Kidney (tissue), 14 donors: ENCODE data around the gene PAPOLB. TPM values are rescaled to one million over a fixed set of nuclear protein-coding genes. Genes with fewer than 3 reads are reported as not detected.
A peak's percentile ranks its signal among the peaks of the same experiment; 100 is the strongest.

ENCODE experiments used
- DNase-seq, 5 donors: peaks; one replicate each; pipeline ENCODE4 v3.0.0-alpha.2; 2013 to 2020
- FAIRE-seq: peaks from 2 replicates; lab custom pipeline; 2012; peaks lifted over from hg19 to GRCh38; lab: Jason Lieb, UNC
- H3K27ac ChIP-seq, 2 donors: one replicate each; pipeline ENCODE4 v1.7.0; 2013; ENCODE audit warnings: low read depth in 2 of 2, low read length in 2 of 2, inconsistent platforms in 1 of 2
- H3K27me3 ChIP-seq: one replicate; pipeline ENCODE4 v1.7.1; 2013; ENCODE audit warnings: low read length, inconsistent platforms; ENCODE audit not compliant: control insufficient read depth, insufficient read depth
- H3K36me3 ChIP-seq, 3 donors: one replicate each; pipeline versions ENCODE4 v1.7.0 to v1.7.1; 2013; ENCODE audit warnings: low read length in 3 of 3, control low read depth in 1 of 3, inconsistent platforms in 1 of 3; ENCODE audit not compliant: insufficient read depth in 3 of 3, control insufficient read depth in 2 of 3
- H3K4me1 ChIP-seq, 3 donors: one replicate each; pipeline versions ENCODE4 v1.7.0 to v1.7.1; 2013; ENCODE audit warnings: low read length in 3 of 3, inconsistent platforms in 1 of 3, low read depth in 1 of 3; ENCODE audit not compliant: control insufficient read depth in 2 of 3, insufficient read depth in 2 of 3
- H3K4me3 ChIP-seq, 3 donors: one replicate each; pipeline versions ENCODE4 v1.7.0 to v1.8.1; 2013; ENCODE audit warnings: low read length in 3 of 3, control low read depth in 1 of 3, inconsistent platforms in 1 of 3
- H3K9ac ChIP-seq, 3 donors: one replicate each; pipeline versions ENCODE4 v1.7.0 to v1.7.1; 2013; ENCODE audit warnings: low read length in 3 of 3, control low read depth in 1 of 3, inconsistent platforms in 1 of 3
- H3K9me3 ChIP-seq, 3 donors: one replicate each; pipeline versions ENCODE4 v1.7.0 to v1.7.1; 2013; ENCODE audit warnings: low read length in 3 of 3, control low read depth in 1 of 3, inconsistent platforms in 1 of 3; ENCODE audit not compliant: control insufficient read depth in 2 of 3, insufficient read depth in 1 of 3
- intact Hi-C: fragments of 100-400 bp; cut with DNase I; formaldehyde crosslinking; loops from one replicate; pipeline ENCODE4 v1.11.1; 2022
- polyA plus RNA-seq: library from polyadenylated mRNA; stranded (reverse); fragments of 350-450 nt; fragmentation: Illumina TruSeq; extraction: RNeasy Lipid Tissue Mini Kit (QIAGEN cat#74804); gene quantifications from one replicate; pipeline ENCODE4 v1.2.3, GENCODE V29; 2014; ENCODE audit warnings: low read depth, low replicate concordance; ENCODE audit not compliant: insufficient read depth
- total RNA-seq: library from RNA; stranded (reverse); fragmentation: NEBNext Ultra II Directional; extraction: Animal tissue kit (Norgen Biotek cat#: 25700); gene quantifications from one replicate; pipeline ENCODE4 v1.2.1, GENCODE V29; 2021
- TF ChIP-seq, protein P1 (sequence below): IDR thresholded peaks from 3 replicates; pipeline ENCODE4 v1.5.1; 2012; ENCODE audit warnings: mild to moderate bottlenecking, moderate library complexity, borderline replicate concordance; ENCODE audit not compliant: insufficient read depth; ENCODE audit errors: extremely low read depth
- donor health status: control.
- donor health status: control.
- donor health status: control.
- donor health status: control.
- donor health status: control.
- donor health status: DM: yes; HTN: yes; CAD: no.
- donor health status: Normal renal cell carcinoma (clear cell type).

Gene PAPOLB
- total and polyA plus RNA-seq, 2 donors from 2014 or later = 0.06 TPM; not detected in 1

DNA sequence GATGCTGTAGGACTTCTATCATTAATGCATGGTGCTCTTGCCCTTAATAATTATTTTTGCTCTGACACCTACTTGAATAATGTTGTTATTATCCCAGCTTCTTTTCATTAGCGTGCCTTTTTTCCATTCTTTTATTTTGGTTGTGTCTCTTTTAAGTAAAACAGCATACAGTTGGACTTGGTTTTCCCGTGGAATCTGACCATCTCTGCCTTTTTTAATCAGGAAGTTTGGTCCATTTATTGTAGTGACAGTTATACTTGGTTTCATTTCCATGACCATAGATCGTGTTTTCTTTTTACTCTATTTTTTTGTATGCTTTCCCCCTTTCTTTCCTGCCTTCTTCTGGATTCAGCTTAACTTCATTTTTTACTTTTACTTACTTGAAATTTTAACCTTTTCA lies 4.6 kb downstream of the PAPOLB start:
- TF ChIP-seq, protein P1, sequence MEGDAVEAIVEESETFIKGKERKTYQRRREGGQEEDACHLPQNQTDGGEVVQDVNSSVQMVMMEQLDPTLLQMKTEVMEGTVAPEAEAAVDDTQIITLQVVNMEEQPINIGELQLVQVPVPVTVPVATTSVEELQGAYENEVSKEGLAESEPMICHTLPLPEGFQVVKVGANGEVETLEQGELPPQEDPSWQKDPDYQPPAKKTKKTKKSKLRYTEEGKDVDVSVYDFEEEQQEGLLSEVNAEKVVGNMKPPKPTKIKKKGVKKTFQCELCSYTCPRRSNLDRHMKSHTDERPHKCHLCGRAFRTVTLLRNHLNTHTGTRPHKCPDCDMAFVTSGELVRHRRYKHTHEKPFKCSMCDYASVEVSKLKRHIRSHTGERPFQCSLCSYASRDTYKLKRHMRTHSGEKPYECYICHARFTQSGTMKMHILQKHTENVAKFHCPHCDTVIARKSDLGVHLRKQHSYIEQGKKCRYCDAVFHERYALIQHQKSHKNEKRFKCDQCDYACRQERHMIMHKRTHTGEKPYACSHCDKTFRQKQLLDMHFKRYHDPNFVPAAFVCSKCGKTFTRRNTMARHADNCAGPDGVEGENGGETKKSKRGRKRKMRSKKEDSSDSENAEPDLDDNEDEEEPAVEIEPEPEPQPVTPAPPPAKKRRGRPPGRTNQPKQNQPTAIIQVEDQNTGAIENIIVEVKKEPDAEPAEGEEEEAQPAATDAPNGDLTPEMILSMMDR = no peak
- no peak for FAIRE-seq
- intact Hi-C loops = no loop called here

DNA sequence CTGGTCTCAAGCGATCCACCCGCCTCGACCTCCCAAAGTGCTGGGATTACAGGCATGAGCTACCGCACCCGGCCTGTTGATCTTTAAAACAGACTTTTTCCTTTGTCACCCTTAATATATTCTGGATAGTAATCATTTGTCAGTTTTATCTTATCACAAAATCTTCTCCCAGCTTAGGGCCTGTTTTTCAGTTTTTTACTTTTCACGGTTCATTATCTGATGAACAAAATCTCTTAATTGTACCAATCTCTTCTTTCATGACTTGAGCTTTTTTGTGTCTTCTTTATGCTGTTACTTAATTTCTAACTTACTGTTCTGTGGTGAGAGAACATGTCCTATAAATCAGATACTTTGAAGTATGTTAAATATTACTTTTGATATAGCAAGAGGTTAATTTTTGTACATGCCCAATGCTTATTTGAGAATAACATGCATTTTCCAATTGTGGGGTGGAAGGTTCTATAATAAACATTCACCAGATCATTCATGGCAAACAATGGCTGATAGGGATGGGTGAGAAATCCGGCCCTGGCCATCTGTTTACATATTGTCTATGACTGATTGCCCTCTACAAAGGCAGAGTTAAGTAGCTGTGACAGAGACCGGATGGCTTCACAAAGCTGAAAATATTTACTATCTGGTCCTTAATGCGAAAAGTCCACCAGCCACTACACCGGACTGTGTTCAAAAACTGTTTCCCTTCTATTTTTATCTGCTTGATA lies 5.3 kb downstream of the PAPOLB start:
- DNase-seq = peak in 1 of 5 donors; percentile 3
- no peaks in the 10 kb centered on the region for H3K36me3 ChIP-seq
- TF ChIP-seq, protein P1 = no peak
- intact Hi-C loops = no loop called here
- H3K27ac ChIP-seq = no peak overlapping the region
- peaks cover 0 to 4% (median 0%) of the 10 kb centered on the region in 3 donors for H3K9me3 ChIP-seq
- no peaks in the 10 kb centered on the region for H3K4me1 ChIP-seq
- no peak overlapping the region for H3K4me3 ChIP-seq
- FAIRE-seq = no peak
- no peak overlapping the region for H3K9ac ChIP-seq
- H3K27me3 ChIP-seq = no peaks in the 10 kb centered on the region

More for the DNA sequence above, 4.6 kb downstream of the PAPOLB start:
- Histone ChIP-seq H3K36me3 (no peaks in the 10 kb centered on the region), H3K9ac (no peak overlapping the region), H3K4me3 (no peak overlapping the region), H3K4me1 (no peaks in the 10 kb centered on the region), H3K27me3 (no peaks in the 10 kb centered on the region), H3K9me3 (peaks cover 0 to 4% (median 0%) of the 10 kb centered on the region in 3 donors), H3K27ac (no peak overlapping the region)
- DNase-seq = no peak

DNA sequence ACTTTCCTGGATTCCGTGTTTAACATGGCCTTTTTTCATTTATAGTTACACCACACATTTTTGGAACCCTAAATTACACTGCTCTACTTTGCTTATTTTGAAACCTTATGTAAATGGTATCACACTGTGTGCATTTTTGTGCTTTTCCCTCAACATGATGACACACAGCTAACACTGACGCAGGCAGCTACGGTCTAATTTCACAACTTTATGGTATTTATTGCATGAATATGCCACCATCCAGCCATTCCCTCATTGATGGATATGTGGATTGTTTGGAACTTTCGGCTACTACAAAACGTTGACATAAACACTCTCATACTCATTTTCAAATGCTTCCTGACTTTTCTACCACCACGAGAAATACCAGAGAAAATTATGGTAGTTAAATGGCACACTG lies 6.9 kb downstream of the PAPOLB start:
- TF ChIP-seq, protein P1 = no peak
- Histone ChIP-seq H3K9me3 (no peaks in the 10 kb centered on the region), H3K27ac (no peak overlapping the region), H3K4me1 (no peaks in the 10 kb centered on the region), H3K9ac (no peak overlapping the region), H3K27me3 (no peaks in the 10 kb centered on the region), H3K4me3 (no peak overlapping the region), H3K36me3 (no peaks in the 10 kb centered on the region)
- intact Hi-C loops = no loop called here
- FAIRE-seq = no peak
- peak in 1 of 5 donors; percentile 5 for DNase-seq
